GM12873 (cell line): Measurements from ENCODE around the gene ACBD3.

Experiments
- TF ChIP-seq, protein P1 (sequence below): IDR thresholded peaks from 2 replicates; pipeline ENCODE4 v1.5.1; 2012; ENCODE audit warnings: low read depth, mild to moderate bottlenecking, moderate library complexity, low read length, control low read depth; ENCODE audit not compliant: insufficient read depth; ENCODE audit errors: missing control alignments

Gene ACBD3

DNA sequence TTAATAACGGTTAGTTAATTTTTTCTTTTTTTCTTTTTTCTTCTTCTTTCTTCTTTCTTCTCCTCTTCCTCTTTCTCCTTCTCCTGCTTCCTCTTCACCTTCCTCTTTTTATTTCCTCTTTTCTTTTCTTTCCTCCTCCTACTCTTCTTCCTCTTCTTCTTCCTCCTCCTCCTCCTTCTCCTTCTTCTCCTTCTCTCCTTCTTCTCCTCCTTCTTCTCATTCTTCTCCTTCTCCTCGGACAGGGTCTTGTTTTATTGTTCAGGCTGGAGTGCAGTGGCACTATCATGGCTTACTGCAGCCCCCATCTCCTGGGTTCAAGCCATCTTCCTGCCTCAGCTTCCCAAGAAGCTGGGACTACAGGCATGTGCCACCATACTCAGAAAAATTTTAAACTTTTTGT, 13.4 kb upstream of the ACBD3 start:
- TF ChIP-seq, protein P1, sequence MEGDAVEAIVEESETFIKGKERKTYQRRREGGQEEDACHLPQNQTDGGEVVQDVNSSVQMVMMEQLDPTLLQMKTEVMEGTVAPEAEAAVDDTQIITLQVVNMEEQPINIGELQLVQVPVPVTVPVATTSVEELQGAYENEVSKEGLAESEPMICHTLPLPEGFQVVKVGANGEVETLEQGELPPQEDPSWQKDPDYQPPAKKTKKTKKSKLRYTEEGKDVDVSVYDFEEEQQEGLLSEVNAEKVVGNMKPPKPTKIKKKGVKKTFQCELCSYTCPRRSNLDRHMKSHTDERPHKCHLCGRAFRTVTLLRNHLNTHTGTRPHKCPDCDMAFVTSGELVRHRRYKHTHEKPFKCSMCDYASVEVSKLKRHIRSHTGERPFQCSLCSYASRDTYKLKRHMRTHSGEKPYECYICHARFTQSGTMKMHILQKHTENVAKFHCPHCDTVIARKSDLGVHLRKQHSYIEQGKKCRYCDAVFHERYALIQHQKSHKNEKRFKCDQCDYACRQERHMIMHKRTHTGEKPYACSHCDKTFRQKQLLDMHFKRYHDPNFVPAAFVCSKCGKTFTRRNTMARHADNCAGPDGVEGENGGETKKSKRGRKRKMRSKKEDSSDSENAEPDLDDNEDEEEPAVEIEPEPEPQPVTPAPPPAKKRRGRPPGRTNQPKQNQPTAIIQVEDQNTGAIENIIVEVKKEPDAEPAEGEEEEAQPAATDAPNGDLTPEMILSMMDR, result no peak

DNA sequence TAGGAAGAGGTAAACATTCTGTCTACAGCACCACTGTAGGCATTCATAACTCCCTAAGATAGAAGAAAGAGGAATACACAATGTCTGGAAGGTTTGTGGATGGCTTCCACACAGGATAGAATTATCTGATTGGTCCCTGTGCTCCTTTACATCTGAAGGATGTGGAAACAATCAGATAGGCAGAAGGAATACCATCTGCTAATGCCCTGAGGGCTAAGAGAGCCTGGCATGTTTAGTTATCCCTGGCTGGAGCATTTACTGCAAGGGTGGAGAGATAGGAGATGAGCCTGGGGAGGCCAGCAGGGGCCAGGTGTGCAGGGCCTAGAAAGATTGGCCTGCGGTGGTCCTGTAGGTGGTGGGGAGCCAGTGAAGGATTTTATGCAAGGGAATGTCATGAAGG, 8.6 kb upstream of the ACBD3 start:
- TF ChIP-seq, protein P1, result no peak

DNA sequence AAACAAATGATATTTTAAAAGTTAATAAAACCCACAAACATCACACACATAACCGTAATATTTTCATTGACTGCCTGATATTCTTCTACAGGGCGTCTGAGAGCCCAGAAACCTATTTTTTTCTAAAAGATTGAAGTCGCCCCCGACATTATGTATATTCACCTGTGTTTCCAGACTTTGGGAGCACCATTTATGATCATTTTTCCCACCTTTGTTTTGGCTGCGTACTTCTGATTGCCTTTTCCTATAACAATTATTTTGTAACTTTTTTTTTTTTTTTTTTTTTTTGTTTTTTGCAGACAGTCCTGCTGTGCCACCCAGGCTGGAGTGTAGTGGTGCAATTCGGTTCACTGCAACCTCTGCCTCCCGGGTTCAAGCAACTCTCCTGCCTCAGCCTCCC, 839 bp upstream of the ACBD3 start:
- TF ChIP-seq, protein P1, result no peak

DNA sequence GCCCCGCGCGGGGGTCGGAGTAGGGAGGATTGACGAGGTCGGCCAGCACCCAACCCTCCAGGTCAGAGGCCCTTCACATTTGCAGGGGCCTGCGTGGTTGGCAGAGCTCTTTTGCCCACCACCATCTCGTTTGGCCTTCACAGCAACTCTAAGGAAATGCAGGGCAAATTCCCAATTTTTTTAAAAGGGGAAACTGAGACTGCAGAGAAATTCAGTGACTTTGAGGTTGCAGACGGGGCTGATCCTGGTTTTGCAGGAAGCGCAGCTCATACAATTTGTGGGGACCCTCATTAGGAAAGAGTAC, 430 bp upstream of the ACBD3 start:
- TF ChIP-seq, protein P1, result no peak

DNA sequence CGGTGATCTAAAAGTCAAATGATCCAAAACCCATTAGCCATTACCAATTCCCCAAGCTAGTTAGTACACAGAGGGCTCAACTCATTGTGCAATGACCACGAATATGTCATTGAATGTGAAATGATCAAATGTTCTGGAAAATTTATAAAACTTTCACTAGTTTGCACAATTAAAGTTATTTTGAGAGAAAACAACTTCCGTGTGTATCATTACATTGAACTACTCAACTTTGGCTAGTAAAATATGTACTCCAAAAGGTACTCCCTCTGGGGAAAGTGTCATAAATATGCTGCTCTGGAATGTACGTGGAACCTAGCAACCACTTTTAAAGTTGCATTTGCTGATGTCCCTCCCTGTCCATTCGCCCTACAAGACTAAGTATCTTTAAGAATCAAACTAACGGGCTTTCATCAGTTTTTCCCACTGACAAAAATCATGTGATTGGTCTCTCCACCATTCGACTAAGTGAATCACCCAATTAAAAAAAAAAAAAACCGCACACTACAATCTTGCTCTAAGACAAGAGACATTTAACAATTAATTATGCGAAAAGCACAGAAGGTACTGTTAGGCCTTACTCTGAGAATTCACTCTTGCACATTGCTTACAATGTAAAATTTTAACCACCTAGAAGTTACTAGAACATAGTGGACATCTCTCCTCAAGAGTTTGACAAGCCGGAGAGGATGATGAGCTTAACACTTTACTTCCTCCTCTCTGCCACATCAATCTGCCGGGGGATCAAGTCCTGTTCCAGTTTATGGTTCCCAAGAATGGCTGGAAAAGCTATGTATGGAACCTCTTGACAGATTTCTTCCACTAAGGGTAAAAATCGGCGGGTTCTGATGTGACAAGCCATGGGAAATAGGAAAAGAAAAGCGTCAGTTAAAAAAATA, 1.2 kb downstream of the ACBD3 start:
- TF ChIP-seq, protein P1, result no peak

DNA sequence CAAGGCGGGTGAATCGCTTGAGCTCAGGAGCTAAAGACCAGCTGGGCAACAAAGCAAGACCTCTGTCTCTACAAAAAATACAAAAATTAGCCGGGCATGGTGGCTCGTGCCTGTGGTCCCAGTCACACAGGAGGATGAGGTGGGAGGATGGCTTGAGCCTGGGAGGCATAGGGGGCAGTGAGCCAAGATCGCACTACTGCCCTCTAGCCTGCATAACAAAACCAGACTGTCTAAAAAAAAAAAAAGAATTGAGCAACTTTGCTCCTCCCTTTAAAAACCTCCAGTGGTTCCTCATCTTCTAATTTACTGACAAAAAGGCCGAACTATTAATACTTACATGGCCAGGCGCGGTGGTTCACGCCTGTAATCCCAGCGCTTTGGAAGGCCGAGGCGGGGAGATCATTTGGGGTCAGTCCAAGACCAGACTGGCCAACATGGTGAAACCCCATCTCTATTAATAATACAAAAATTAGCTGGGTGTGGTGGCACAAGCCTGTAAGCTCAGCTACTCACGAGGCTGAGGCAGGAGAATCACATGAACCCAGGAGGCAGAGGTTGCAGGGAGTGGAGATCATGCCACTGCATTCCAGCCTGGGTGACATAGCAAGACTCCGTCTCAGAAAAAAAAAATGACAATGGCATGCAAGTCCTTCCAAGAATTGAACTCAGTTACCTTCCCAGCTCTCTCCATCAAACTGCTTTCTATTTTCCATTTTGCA, 4.4 kb downstream of the ACBD3 start:
- TF ChIP-seq, protein P1, result peak; percentile 58

DNA sequence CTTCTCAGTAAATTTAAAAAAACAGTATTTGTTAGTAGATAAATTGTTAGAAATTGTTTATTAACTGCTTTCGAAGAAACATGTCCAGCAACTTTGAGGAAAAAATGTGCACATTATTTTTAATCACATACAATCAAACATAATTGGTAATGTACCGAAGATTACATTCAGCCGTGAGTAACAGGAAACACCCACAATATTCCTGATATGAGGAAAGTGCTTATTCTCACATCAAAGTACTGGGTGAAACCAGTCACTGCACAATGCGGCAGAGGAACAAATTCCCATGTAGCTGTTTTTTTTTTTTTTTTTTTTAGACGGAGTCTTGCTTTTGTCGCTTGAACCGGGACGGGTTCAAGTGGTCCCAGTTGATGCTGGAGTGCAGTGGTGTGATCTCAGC, 9.7 kb downstream of the ACBD3 start:
- TF ChIP-seq, protein P1, result no peak
